Endodermal cell (in vitro differentiated cells): ENCODE data around the gene RPS6KA4. TPM values are rescaled to one million over a fixed set of nuclear protein-coding genes. Genes with fewer than 3 reads are reported as not detected.

Experiments used
- DNase-seq: peaks from one replicate; pipeline ENCODE4 v3.0.0-alpha.2; 2017
- H3K27ac ChIP-seq: 2 replicates; pipeline ENCODE4 v1.5.1; 2013; ENCODE audit warnings: mild to moderate bottlenecking, low read depth, low read length, moderate library complexity
- H3K27me3 ChIP-seq: 2 replicates; pipeline ENCODE4 v1.6.1; 2013; ENCODE audit warnings: mild to moderate bottlenecking, low read length, moderate library complexity; ENCODE audit not compliant: insufficient read depth, control insufficient read depth, poor library complexity, severe bottlenecking
- H3K36me3 ChIP-seq: 2 replicates; pipeline ENCODE4 v1.7.0; 2013; ENCODE audit warnings: mild to moderate bottlenecking, low read length, moderate library complexity; ENCODE audit not compliant: control insufficient read depth, insufficient read depth
- H3K4me1 ChIP-seq: one replicate; pipeline ENCODE4 v1.7.0; 2013; ENCODE audit warnings: low read length; ENCODE audit not compliant: control insufficient read depth, insufficient read depth
- H3K4me3 ChIP-seq: 2 replicates; pipeline ENCODE4 v1.5.1; 2013; ENCODE audit warnings: mild to moderate bottlenecking, low read length, moderate library complexity
- H3K9ac ChIP-seq: 2 replicates; pipeline ENCODE4 v1.6.1; 2013; ENCODE audit warnings: mild to moderate bottlenecking, low read length, moderate library complexity; ENCODE audit not compliant: poor library complexity, severe bottlenecking; ENCODE audit errors: extremely low read depth
- H3K9me3 ChIP-seq: 2 replicates; pipeline ENCODE4 v1.6.1; 2013; ENCODE audit warnings: mild to moderate bottlenecking, low read length, moderate library complexity; ENCODE audit not compliant: control insufficient read depth
- H3K27ac Mint-ChIP-seq: 2 replicates; pipeline ENCODE4 v1.8.0; 2020; ENCODE audit warnings: mixed read lengths
- H3K27me3 Mint-ChIP-seq: 2 replicates; pipeline ENCODE4 v1.8.0; 2021; ENCODE audit warnings: mild to moderate bottlenecking, mixed read lengths; ENCODE audit not compliant: insufficient read depth
- H3K36me3 Mint-ChIP-seq: 2 replicates; pipeline ENCODE4 v1.8.0; 2020; ENCODE audit warnings: low read depth, mixed read lengths
- H3K4me1 Mint-ChIP-seq: 2 replicates; pipeline ENCODE4 v1.8.0; 2020; ENCODE audit warnings: mixed read lengths
- H3K4me3 Mint-ChIP-seq: 2 replicates; pipeline ENCODE4 v1.8.0; 2020; ENCODE audit warnings: mild to moderate bottlenecking, moderate library complexity, mixed read lengths
- H3K9me3 Mint-ChIP-seq: 2 replicates; pipeline ENCODE4 v1.8.0; 2020; ENCODE audit warnings: mild to moderate bottlenecking, mixed read lengths
- CTCF ChIP-seq: fragments of 200-600 bp; sonication (generic); conservative IDR thresholded peaks from 2 replicates; pipeline ENCODE4 v1.5.0; 2021; ENCODE audit warnings: antibody characterized with exemption, mild to moderate bottlenecking
- WGBS, 2 experiments: methylation state at CpG; one replicate each; pipeline versions ENCODE4 v1.1.5 to v1.1.7; 2013; ENCODE audit warnings: missing lambda C conversion rate in 2 of 2, mixed read lengths in 1 of 2; ENCODE audit not compliant: insufficient coverage in 1 of 2, insufficient read length in 1 of 2; 5-methylcytosine and 5-hydroxymethylcytosine counted together
- total RNA-seq, 2 donors: library from RNA; stranded (reverse); fragmentation: NEBNext Ultra II Directional in 1 of 2; extraction: Animal tissue kit (Norgen Biotek cat#: 25700) in 1 of 2; gene quantifications; 2 replicates in 1 of 2; 3 replicates in 1 of 2; pipeline ENCODE4 v1.2.1, GENCODE V29; 2021

Gene RPS6KA4
- total RNA-seq, 2 donors from 2014 or later, result 13.5 to 14.5 TPM

GRCh38 chr11:64407630-64408029, 48.7 kb downstream of the RPS6KA4 start:
- 95% methylated on average over 1 of the region's 2 CpGs; no CpG with 5 or more reads in 1 of the 2 experiments for whole genome bisulfite sequencing, 2 experiments
- Mint-ChIP-seq H3K9me3 (peaks cover 9% of the 10 kb centered on the region), H3K4me3 (no peak overlapping the region), H3K4me1 (peaks cover 8% of the 10 kb centered on the region), H3K27ac (peak overlapping the region; percentile 17), H3K27me3 (peaks cover 3% of the 10 kb centered on the region), H3K36me3 (no peaks in the 10 kb centered on the region)
- DNase-seq, result no peak
- no peak for TF ChIP-seq CTCF
- no peaks in the 10 kb centered on the region for H3K27me3 ChIP-seq
- no peaks in the 10 kb centered on the region for H3K4me1 ChIP-seq
- H3K9me3 ChIP-seq, result no peaks in the 10 kb centered on the region
- no peaks in the 10 kb centered on the region for H3K36me3 ChIP-seq
- H3K27ac ChIP-seq, result no peak overlapping the region
- no peak overlapping the region for H3K4me3 ChIP-seq
- H3K9ac ChIP-seq, result no peak overlapping the region

- 89 to 94% methylated on average over 12 to 19 of the region's 20 CpGs for WGBS, 2 experiments
- Mint-ChIP-seq H3K4me3 (no peak overlapping the region), H3K9me3 (peaks cover 2% of the 10 kb centered on the region), H3K4me1 (peaks cover 8% of the 10 kb centered on the region), H3K27ac (no peak overlapping the region), H3K36me3 (no peaks in the 10 kb centered on the region), H3K27me3 (peaks cover under 1% of the 10 kb centered on the region)
- DNase-seq, result no peak
- TF ChIP-seq CTCF, result no peak
- H3K4me1 ChIP-seq, result no peaks in the 10 kb centered on the region
- H3K36me3 ChIP-seq, result no peaks in the 10 kb centered on the region
- H3K9ac ChIP-seq, result no peak overlapping the region
- H3K27me3 ChIP-seq, result no peaks in the 10 kb centered on the region
- no peak overlapping the region for H3K27ac ChIP-seq
- H3K9me3 ChIP-seq, result no peaks in the 10 kb centered on the region
- no peak overlapping the region for H3K4me3 ChIP-seq
Measured at GRCh38 chr11:64409278-64409677, 50.3 kb downstream of the RPS6KA4 start.

DNA sequence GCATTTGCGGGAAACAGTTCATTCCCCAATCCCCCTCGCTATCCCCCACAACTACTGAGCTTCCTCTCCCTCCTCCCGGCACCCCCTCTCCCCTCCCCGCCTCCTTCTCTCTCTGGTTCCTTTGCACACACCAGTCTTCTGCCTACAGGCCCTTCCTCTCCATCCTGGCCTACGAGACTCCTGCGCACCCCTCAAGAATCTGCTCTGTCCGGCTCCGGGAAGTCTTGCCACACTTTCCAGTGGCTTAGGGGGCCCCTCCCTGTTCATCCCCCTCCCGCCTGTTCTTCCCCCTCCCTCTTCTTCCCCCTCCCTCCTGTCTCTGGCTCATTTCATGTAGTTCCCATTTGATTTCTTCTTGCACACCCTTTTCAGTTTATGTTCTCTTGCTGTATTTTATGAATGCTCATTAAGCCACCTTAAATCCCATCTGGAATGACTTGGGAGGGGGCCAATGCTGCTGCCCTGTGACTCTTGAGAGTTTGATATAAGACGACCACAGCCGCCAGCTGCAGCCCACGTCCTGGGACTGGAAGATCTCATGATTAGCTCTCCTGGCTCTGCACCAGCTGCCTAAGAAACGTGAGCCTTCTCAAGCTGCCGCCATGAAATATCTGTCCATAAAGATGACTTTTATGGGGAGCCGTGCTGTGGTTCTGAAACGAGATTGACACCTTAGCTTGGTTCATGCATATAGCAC, 50.9 kb downstream of the RPS6KA4 start:
- H3K27me3 ChIP-seq, result no peaks in the 10 kb centered on the region
- H3K9ac ChIP-seq, result no peak overlapping the region
- no peaks in the 10 kb centered on the region for H3K4me1 ChIP-seq
- 85 to 86% methylated on average over 14 to 16 of the region's 16 CpGs for WGBS, 2 experiments
- no peaks in the 10 kb centered on the region for H3K36me3 ChIP-seq
- H3K4me3 Mint-ChIP-seq, result no peak overlapping the region
- no peaks in the 10 kb centered on the region for H3K36me3 Mint-ChIP-seq
- H3K27ac Mint-ChIP-seq, result no peak overlapping the region
- no peak for DNase-seq
- no peaks in the 10 kb centered on the region for H3K9me3 Mint-ChIP-seq
- no peaks in the 10 kb centered on the region for H3K9me3 ChIP-seq
- H3K27me3 Mint-ChIP-seq, result no peaks in the 10 kb centered on the region
- H3K4me1 Mint-ChIP-seq, result peaks cover 9% of the 10 kb centered on the region
- H3K27ac ChIP-seq, result no peak overlapping the region
- TF ChIP-seq CTCF, result no peak
- no peak overlapping the region for H3K4me3 ChIP-seq
